GM12873 (cell line): Measurements from ENCODE around the gene TFDP2.

Source experiments
- CTCF ChIP-seq: IDR thresholded peaks from 2 replicates; pipeline ENCODE4 v1.5.1; 2012; ENCODE audit warnings: low read depth, mild to moderate bottlenecking, moderate library complexity, low read length, control low read depth; ENCODE audit not compliant: insufficient read depth; ENCODE audit errors: missing control alignments

TFDP2 gene

GRCh38 chr3:142033292-142033691, 116.1 kb downstream of the TFDP2 start:
- TF ChIP-seq CTCF = no peak

GRCh38 chr3:142031575-142031974, 117.8 kb downstream of the TFDP2 start:
- no peak for TF ChIP-seq CTCF

GRCh38 chr3:142029791-142030190, 119.6 kb downstream of the TFDP2 start:
- no peak for TF ChIP-seq CTCF

GRCh38 chr3:142029052-142029642, 120.2 kb downstream of the TFDP2 start:
- TF ChIP-seq CTCF = no peak

GRCh38 chr3:142028243-142028777, 121.0 kb downstream of the TFDP2 start:
- peak; percentile 9 for TF ChIP-seq CTCF

- no peak for TF ChIP-seq CTCF
Observed at GRCh38 chr3:142027735-142028134, 121.6 kb downstream of the TFDP2 start.

GRCh38 chr3:142027300-142027699, 122.0 kb downstream of the TFDP2 start:
- TF ChIP-seq CTCF = no peak
